ENCODE results near the gene BSDC1. TPM values are rescaled to one million over a fixed set of nuclear protein-coding genes. Genes with fewer than 3 reads are reported as not detected.

BSDC1 gene
- total and polyA plus RNA-seq, 2 experiments from 2014 or later: 22.7 to 50.7 TPM

GRCh38 chr1:32361308-32361673 is 33.0 kb downstream of the BSDC1 start:
- Histone ChIP-seq H3K36me3 (ENCODE audit: insufficient read depth) (0 out of 2 replicates have a peak, but pooled peaks cover 8% of the 10 kb centered on the region), H3K27ac (ENCODE audit: low read depth) (no peak overlapping the region), H3K79me2 (replicated peaks; ENCODE audit: insufficient read depth) (no peaks in the 10 kb centered on the region), H3K9me2 (ENCODE audit: insufficient read depth) (no peaks in the 10 kb centered on the region), H4K20me1 (replicated peaks; ENCODE audit: insufficient read depth) (no peaks in the 10 kb centered on the region; the same call in 1 of the 2 replicates), H3K4me1 (ENCODE audit: insufficient read depth) (no peaks in the 10 kb centered on the region; the same call in 1 of the 2 replicates), H3K4me3 (peak overlapping the region; percentile 54; the same call in 1 of the 2 replicates), H3K4me2 (peak overlapping the region; percentile 82; the same call in 1 of the 2 replicates), H2AFZ (no peak overlapping the region), H3K27me3 (ENCODE audit: insufficient read depth) (peaks cover 42% of the 10 kb centered on the region), H3F3A (replicated peaks; ENCODE audit: low read depth) (peaks cover 13% of the 10 kb centered on the region; the same call in 1 of the 2 replicates)
- Mint-ChIP-seq H3K27me3 (ENCODE audit: insufficient read depth, low read depth, poor library complexity) (peaks cover 26% of the 10 kb centered on the region), H3K36me3 (ENCODE audit: low read depth) (peaks cover 25% of the 10 kb centered on the region), H3K4me3 (peak overlapping the region; percentile 48; the same call in 1 of the 3 replicates), H3K4me1 (peaks cover 7% of the 10 kb centered on the region), H3K9me3 (no peaks in the 10 kb centered on the region; the same call in 1 of the 3 replicates), H3K27ac (no peak overlapping the region)
- ATAC-seq (peak; percentile 38), DNase-seq (ENCODE audit: low spot score) (peak; percentile 71)
- peak; percentile 51 for TF ChIP-seq CREB1 (CRISPR knock-in tag; IDR thresholded peaks at IDR 0.05; ENCODE audit: low read depth)
- TF ChIP-seq JUNB (IDR thresholded peaks at IDR 0.05; ENCODE audit: unreplicated experiment): no peak

- Mint-ChIP-seq H3K4me1 (peaks cover 16% of the 10 kb centered on the region), H3K9me3 (no peaks in the 10 kb centered on the region; the same call in 1 of the 3 replicates), H3K27me3 (ENCODE audit: insufficient read depth, low read depth, poor library complexity) (peaks cover 25% of the 10 kb centered on the region), H3K4me3 (no peak overlapping the region), H3K27ac (no peak overlapping the region), H3K36me3 (ENCODE audit: low read depth) (peaks cover 6% of the 10 kb centered on the region; the same call in 1 of the 3 replicates)
- Histone ChIP-seq H4K20me1 (replicated peaks; ENCODE audit: insufficient read depth) (no peaks in the 10 kb centered on the region), H3K4me1 (ENCODE audit: insufficient read depth) (no peaks in the 10 kb centered on the region; the same call in 1 of the 2 replicates), H2AFZ (no peak overlapping the region), H3K27me3 (ENCODE audit: insufficient read depth) (peaks cover 42% of the 10 kb centered on the region), H3K27ac (ENCODE audit: low read depth) (no peak overlapping the region), H3K9me2 (ENCODE audit: insufficient read depth) (no peaks in the 10 kb centered on the region), H3K36me3 (ENCODE audit: insufficient read depth) (no peaks in the 10 kb centered on the region), H3K4me3 (no peak overlapping the region), H3F3A (replicated peaks; ENCODE audit: low read depth) (peaks cover 13% of the 10 kb centered on the region; the same call in 1 of the 2 replicates), H3K4me2 (no peak overlapping the region), H3K79me2 (replicated peaks; ENCODE audit: insufficient read depth) (no peaks in the 10 kb centered on the region)
- no peak for DNase-seq (ENCODE audit: low spot score)
- no peak for ATAC-seq
- no peak for TF ChIP-seq CTCF (conservative IDR thresholded peaks at IDR 0.05; ENCODE audit: low read depth in 2 of 2)
- TF ChIP-seq EZH2phosphoT487 (IDR thresholded peaks at IDR 0.05; ENCODE audit: unreplicated experiment): no peak
- TF ChIP-seq EZH2 (IDR thresholded peaks at IDR 0.05; ENCODE audit: low read depth, unreplicated experiment): no peak
- TF ChIP-seq JUNB (IDR thresholded peaks at IDR 0.05; ENCODE audit: unreplicated experiment): no peak
- TF ChIP-seq ZNF462 (CRISPR knock-in tag; IDR thresholded peaks at IDR 0.05): no peak
- TF ChIP-seq ZNF114 (CRISPR knock-in tag; IDR thresholded peaks at IDR 0.05): no peak
- no peak for TF ChIP-seq CREB1 (CRISPR knock-in tag; IDR thresholded peaks at IDR 0.05; ENCODE audit: low read depth)
- TF ChIP-seq REST (IDR thresholded peaks at IDR 0.05; ENCODE audit: unreplicated experiment): no peak
- no peak for TF ChIP-seq POLR2AphosphoS5 (IDR thresholded peaks at IDR 0.05; ENCODE audit: low read depth)
- no peak for TF ChIP-seq STAT1 (IDR thresholded peaks at IDR 0.05; ENCODE audit: unreplicated experiment)
Observed at GRCh38 chr1:32358435-32358834, 35.8 kb downstream of the BSDC1 start.

All from GM23338 (cell line).